Glomerular visceral epithelial cell (primary cell): ENCODE results near the gene TPPP.
A peak's percentile ranks its signal among the peaks of the same experiment; 100 is the strongest.

Source experiments
- DNase-seq: peaks from one replicate; pipeline ENCODE4 v3.0.0-alpha.2; 2016; ENCODE audit errors: extremely low spot score

Gene TPPP

GRCh38 chr5:665541-665955, 27.6 kb downstream of the TPPP start:
- DNase-seq: no peak

GRCh38 chr5:664994-665360, 28.2 kb downstream of the TPPP start:
- DNase-seq: no peak

DNA sequence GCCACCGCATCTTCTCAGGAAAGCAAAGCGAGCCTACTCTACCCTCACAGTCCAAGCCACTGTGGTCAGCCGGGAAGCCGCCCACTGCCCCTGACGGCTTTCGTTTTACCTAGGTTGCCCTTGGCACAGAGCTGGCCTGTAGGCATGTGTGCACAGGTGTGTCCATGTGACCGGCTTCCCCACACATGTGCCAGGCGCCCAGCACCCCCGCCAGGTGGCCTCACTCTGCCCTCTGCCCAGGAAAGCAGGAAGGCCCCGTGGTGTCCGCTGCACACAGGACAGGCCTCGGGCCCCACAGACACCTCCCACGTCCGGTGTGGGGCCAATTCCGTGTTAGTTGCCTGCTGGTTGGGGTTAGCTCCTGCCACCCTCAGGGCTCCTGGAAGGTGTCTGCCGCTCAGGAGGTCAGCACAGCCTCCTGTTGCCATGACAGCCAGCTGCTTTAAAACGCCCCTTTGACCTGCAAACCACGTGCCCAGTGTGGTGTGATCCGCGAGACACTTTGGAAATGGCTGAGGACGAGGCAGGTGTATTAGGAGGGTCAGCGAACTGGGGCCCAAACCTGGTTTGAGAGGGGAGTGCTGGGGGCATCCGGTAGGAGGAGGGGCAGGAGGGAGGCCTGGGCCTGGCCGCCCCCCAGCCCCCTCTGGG, 28.7 kb downstream of the TPPP start:
- DNase-seq: no peak

DNA sequence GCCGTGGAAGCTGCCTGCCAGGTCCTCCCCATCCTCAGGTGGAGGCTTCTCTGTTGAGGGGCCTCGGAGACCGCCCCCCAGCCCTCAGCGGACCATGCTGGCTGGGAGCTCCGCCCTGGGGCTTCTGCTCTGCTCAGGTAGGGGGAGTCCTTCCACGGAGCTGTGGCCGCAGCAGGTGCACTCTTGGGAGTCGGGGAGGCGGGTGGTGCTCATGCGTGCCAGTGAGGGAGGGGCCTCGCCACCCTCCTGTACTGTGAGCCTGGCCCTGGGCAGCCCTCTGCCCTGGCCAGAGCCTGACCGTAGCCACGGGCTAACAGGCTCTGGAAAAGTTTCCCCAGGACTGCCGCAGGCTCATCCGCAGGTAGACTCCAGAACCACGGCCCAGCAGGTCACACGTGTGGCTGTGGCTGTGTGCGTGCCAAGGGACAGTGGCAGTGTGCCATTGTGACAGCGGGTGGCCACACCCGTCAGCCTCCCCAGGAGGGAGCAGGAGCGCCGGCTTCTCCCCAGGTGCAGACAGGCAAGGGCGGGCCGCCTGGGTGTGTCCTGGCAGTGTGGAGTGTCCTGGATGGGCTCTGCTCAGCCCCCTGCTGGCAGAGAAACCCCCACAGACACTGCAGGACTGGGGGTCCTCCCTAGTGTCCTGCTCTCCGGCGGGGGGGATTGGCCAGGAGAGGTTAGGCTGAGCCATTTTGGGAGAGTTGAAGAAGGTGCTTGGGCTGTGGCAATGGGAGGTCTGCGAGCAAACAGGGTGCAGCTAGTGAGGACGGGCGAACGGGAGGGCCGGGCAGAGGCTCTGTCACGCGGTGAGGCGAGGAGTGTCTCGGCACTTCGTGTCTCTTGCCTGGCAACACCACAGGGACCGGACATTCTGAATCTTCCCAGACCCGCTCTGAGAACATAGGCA, 29.5 kb downstream of the TPPP start:
- no peak for DNase-seq

DNA sequence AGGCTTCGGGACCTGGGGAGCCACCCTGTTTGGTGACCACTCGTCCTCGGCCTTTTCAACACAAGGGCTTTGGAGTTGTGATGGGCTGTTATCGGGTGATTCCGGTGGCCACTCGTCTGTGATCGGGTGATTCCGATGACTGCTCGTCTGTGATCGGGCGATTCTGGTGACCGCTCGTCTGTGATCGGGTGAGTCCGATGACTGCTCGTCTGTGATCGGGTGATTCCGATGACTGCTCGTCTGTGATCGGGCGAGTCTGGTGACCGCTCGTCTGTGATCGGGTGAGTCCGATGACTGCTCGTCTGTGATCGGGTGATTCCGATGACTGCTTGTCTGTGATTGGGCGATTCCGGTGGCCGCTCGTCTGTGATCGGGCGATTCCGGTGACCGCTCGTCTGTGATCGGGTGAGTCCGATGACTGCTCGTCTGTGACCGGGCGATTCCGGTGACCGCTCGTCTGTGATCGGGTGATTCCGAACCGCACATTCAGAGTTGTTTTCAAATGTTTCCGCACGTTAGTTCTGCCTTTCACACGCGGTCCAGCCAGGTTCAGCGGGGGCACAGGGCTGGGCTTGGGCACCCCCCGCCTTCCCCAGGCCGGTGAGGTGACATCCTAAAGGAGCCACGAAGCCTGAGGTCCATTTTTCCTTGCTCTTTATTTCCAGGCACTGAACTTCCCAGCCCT, 30.3 kb downstream of the TPPP start:
- DNase-seq: no peak

- no peak for DNase-seq
Measured at GRCh38 chr5:661891-662750, 31.0 kb downstream of the TPPP start.

- DNase-seq: no peak
Measured at GRCh38 chr5:660491-661030, 32.6 kb downstream of the TPPP start.

DNA sequence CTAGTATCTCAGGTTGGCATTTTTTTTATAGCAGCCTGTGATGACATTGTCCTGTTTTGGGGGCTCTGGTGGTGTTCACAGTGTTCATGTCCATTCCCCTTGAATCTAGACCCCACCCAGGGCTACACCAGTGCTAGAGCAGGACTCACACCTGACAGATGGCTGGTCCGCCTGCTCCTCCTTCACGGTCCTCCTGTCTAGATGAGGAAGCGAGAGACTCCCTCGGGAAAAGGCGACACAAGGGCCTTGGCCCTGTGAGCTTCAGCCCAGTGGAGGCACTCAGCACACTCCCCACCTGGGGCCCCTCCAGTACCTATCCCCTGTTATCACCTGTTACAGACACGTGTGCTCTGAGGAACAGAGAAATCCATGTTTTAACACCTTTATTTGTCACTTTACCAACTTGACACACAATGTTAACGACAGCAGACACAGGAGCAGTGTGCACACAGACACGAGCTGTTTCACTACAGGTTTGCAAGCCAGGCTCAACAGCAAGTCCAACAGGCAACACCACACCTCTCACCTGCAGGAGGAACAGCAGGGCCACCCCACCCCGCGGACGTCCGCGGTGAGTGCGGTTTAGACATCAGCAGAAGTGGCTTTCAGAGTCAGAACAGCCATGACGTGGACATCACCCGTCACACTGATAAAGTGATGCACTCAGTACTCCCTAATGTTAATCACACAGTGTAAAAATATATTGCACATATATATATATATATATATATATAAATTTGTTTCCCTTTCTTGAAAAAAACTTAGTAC, 33.5 kb downstream of the TPPP start:
- DNase-seq: no peak

- DNase-seq: no peak
Measured at GRCh38 chr5:658103-658502, 35.0 kb downstream of the TPPP start.

DNA sequence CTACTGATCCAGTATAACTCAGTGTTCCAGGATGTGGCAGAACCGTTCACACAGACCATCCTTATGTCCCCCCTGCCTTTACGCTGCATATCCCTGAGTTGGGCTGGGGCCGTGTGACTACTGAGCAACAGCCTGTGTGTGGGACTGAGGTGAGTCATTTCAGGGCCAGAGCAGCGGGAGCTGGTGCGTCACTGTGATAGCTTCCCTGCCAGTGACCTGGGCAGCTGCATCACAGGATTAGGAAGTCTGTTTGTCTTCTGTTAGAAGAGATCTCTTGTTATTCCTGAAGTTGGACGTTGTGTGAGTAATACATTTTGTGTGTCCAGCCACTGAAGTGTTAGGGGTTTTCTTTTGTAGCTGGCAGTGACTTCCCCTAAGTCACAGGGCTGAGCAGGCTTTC, 35.6 kb downstream of the TPPP start:
- DNase-seq: peak; percentile 82

DNA sequence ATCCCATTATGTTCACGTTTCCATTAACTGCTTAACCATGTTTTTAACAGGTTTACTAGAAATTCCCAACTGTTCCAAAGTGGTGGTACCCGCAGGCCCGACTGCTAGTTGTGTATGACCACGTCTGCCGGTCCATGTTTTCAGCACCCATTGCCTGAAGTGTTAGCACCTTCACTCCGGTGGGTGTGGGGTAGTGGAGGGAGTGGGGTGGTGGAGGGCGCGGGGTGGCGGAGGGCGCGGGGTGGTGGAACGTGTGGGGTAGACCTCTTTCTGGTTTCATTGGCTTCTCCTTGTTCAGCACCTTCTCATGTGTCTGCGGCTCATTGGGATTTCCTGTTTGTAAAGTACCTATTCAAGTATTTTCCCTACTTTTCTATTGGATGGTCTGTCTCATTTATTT, 37.7 kb downstream of the TPPP start:
- no peak for DNase-seq

DNA sequence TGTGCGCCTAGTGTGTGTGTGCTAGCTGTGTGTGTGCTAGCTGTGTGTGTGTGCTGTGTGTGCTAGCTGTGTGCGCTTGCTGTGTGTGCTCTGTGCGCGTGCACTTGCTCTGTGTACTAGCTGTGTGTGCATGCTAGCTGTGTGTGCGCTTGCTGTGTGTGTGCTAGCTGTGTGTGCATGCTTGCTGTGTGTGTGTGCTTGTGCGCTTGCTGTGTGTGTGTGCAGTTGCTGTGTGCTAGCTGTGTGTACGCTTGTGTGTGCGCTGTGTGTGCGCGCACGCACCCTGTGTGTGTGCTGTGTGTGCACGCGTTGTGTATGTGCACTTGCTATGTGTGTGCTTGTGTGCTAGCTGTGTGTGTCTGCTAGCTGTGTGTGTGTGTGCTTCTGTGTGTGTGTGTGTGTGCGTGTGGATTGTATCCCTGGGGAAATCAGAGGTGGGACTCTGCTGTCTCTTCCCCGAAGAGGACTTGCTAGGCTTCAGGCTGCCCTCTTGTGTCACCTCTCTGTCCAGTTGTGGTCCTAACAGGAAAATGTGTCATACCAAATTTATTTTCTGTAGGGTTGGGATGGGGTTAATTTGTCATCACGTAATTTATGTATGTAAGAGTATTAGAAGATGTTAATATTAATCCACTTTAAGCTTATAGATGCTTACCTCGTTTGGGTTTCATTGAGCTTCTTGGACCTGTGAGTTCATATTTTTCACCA, 38.9 kb downstream of the TPPP start:
- DNase-seq: no peak

DNA sequence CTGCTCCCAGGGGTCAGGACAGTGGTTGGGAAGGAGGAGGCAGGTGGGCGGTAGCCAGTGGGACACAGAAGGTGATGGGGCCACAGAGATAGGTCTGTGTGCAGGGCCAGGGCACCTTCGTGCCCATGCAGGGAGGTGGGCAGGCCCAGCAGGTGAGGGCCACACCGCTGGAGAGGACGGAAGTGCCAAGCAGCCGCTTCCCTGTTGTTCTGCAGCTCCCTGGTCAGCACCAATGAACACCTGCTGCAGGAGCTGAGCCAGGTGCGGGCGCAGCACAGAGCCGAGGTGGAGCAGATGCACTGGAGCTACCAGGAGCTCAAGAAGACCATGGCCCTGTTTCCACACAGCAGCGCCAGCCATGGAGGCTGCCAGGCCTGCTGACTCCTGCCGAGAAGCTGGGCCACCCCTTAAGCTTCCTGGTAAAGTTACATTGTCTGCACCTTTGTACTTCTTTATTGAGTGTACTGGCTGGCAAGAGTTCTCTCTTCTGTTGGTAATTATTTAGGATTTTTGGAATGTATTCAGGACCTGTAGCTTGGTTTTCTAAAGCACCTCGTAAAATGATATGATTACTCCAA, 40.3 kb downstream of the TPPP start:
- no peak for DNase-seq

DNA sequence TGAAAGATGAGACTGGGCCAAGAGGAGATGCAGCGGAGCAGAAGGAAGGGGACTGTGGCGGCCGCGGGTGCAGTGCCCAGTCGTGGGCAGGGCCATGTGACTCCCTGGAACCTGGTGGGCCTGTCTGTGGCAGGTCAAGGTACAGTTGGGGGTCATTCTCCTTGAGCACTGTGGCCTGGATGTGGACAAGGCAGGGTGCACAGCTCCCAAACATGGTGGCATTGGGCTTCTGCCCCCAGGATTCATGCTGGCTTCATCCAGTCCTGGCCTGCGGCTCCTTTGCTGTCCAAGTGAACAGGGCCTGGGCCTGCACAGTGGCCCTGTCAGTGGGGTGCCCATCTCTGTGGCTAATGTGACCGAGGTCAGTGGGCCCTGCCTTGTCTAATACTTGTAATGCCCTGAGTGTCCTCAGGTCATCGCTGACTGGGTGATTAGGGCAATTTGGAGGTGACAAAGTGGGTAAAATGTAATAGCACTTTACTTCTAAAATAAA, 41.1 kb downstream of the TPPP start:
- no peak for DNase-seq

GRCh38 chr5:651296-652022, 41.7 kb downstream of the TPPP start:
- no peak for DNase-seq

DNA sequence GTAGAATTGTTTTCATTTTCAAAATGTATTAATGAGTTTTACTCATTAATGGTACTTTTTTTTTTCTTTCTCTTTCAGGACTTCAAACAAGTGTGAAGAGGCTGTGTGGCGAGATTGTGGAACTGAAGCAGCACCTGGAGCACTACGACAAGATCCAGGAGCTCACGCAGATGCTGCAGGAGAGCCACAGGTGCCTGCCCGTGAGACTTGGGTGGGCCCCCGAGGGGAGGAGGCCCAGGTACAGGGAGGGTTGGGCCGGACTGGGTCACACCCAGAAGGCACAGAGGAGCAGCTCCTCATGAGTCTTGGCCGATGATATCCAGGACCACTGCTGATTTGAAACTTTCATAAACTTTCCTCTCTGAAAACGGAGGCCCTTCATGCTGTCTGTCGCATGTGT, 45.4 kb downstream of the TPPP start:
- DNase-seq: no peak

DNA sequence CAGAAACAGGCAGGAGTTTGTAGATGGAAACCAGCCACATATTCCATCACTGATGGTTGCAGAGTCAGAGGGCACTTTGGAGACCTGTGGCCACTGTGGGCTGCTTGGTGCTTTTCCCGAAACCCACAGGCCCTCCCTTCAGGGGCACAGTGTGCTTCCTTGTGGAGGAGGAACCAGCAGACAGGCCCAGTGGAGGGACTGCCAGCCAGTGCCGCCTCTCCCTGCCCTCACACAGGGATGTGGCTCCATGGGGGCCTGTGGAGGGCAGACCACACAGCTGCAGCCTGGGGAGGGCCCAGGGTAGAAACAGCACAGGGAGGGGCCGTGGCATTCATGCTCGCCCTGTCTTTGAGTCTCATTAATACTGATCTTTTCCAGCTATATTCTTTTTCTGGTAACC, 45.8 kb downstream of the TPPP start:
- DNase-seq: no peak

GRCh38 chr5:646396-647201, 46.6 kb downstream of the TPPP start:
- DNase-seq: no peak
